Subcutaneous abdominal adipose tissue (tissue), 5 donors: Measurements from ENCODE around the gene TESK2.
"Not testable (repeated sequence)": the region's sequence is repeated elsewhere in the genome, so short reads cannot be mapped to it uniquely, and the experiment has no call there.

Experiments used
- H3K27ac ChIP-seq: one replicate; pipeline ENCODE4 v1.7.0; 2013; ENCODE audit warnings: low read depth, mild to moderate bottlenecking, inconsistent platforms, low read length, moderate library complexity
- H3K27me3 ChIP-seq, 5 donors: one replicate each; pipeline ENCODE4 v1.7.0; 2013; ENCODE audit warnings: low read length in 5 of 5, inconsistent platforms in 1 of 5; ENCODE audit not compliant: control insufficient read depth in 5 of 5, insufficient read depth in 4 of 5
- H3K36me3 ChIP-seq, 5 donors: one replicate each; pipeline ENCODE4 v1.7.0; 2013; ENCODE audit warnings: low read length in 5 of 5; ENCODE audit not compliant: control insufficient read depth in 5 of 5, insufficient read depth in 5 of 5
- H3K4me1 ChIP-seq, 5 donors: one replicate each; pipeline ENCODE4 v1.7.0; 2013; ENCODE audit warnings: low read length in 5 of 5, mild to moderate bottlenecking in 3 of 5, moderate library complexity in 1 of 5; ENCODE audit not compliant: control insufficient read depth in 5 of 5, insufficient read depth in 5 of 5
- H3K4me3 ChIP-seq, 5 donors: one replicate each; pipeline ENCODE4 v1.7.0; 2013; ENCODE audit warnings: low read length in 5 of 5, low read depth in 1 of 5
- H3K9ac ChIP-seq, 5 donors: one replicate each; pipeline ENCODE4 v1.7.0; 2013; ENCODE audit warnings: low read length in 5 of 5, mild to moderate bottlenecking in 4 of 5, moderate library complexity in 3 of 5
- H3K9me3 ChIP-seq, 5 donors: one replicate each; pipeline ENCODE4 v1.7.0; 2013; ENCODE audit warnings: low read length in 5 of 5; ENCODE audit not compliant: control insufficient read depth in 5 of 5
- donor health status: healthy.
- donor health status: healthy.
- donor health status: healthy.
- donor health status: healthy.
- donor health status: healthy.

TESK2 gene

GRCh38 chr1:45490626-45491486 is at the start of gene TESK2:
TESK2 (minus strand) TSS chr1:45491163; CDS start chr1:45457785, 33,378 bp downstream.
- H3K36me3 ChIP-seq = no peaks in the 10 kb centered on the region
- no peaks in the 10 kb centered on the region for H3K9me3 ChIP-seq
- peak within 1 kb of the TSS; percentile 78 to 94 (median 92) for H3K4me3 ChIP-seq
- H3K27ac ChIP-seq = peak within 1 kb of the TSS; percentile 57
- H3K4me1 ChIP-seq = peaks cover 2 to 26% (median 16%) of the 10 kb centered on the region in 5 donors
- peak within 1 kb of the TSS; percentile 5 to 88 (median 80) for H3K9ac ChIP-seq
- H3K27me3 ChIP-seq = no peaks in the 10 kb centered on the region

GRCh38 chr1:45536886-45537285 is 45.9 kb upstream of the TESK2 start:
- H3K4me1 ChIP-seq = no peaks in the 10 kb centered on the region
- H3K4me3 ChIP-seq = no peak overlapping the region
- no peak overlapping the region for H3K27ac ChIP-seq
- H3K9me3 ChIP-seq = no peaks in the 10 kb centered on the region
- H3K9ac ChIP-seq = no peak overlapping the region
- H3K36me3 ChIP-seq = no peaks in the 10 kb centered on the region
- no peaks in the 10 kb centered on the region for H3K27me3 ChIP-seq

GRCh38 chr1:45535988-45536766 is 45.2 kb upstream of the TESK2 start:
- Histone ChIP-seq H3K27me3 (no peaks in the 10 kb centered on the region), H3K9me3 (no peaks in the 10 kb centered on the region), H3K36me3 (no peaks in the 10 kb centered on the region), H3K9ac (no peak overlapping the region), H3K4me1 (no peaks in the 10 kb centered on the region), H3K27ac (no peak overlapping the region), H3K4me3 (no peak overlapping the region)

GRCh38 chr1:45531873-45532272 is 40.9 kb upstream of the TESK2 start:
- H3K27ac ChIP-seq = no peak overlapping the region

GRCh38 chr1:45530632-45531135 is 39.7 kb upstream of the TESK2 start:
- no peak overlapping the region for H3K27ac ChIP-seq
- H3K9me3 ChIP-seq = no peaks in the 10 kb centered on the region
- no peaks in the 10 kb centered on the region for H3K36me3 ChIP-seq
- H3K27me3 ChIP-seq = no peaks in the 10 kb centered on the region
- no peak overlapping the region for H3K9ac ChIP-seq
- H3K4me3 ChIP-seq = no peak overlapping the region
- no peaks in the 10 kb centered on the region for H3K4me1 ChIP-seq

More at GRCh38 chr1:45531873-45532272, 40.9 kb upstream of the TESK2 start:
- H3K27me3 ChIP-seq = no peaks in the 10 kb centered on the region
- H3K4me3 ChIP-seq = no peak overlapping the region
- H3K36me3 ChIP-seq = no peaks in the 10 kb centered on the region
- H3K4me1 ChIP-seq = no peaks in the 10 kb centered on the region
- no peaks in the 10 kb centered on the region for H3K9me3 ChIP-seq
- no peak overlapping the region for H3K9ac ChIP-seq

GRCh38 chr1:45526135-45526644 is 35.2 kb upstream of the TESK2 start:
- H3K4me1 ChIP-seq = peaks cover 0 to 10% (median 6%) of the 10 kb centered on the region in 5 donors
- H3K27ac ChIP-seq = no peak overlapping the region
- H3K27me3 ChIP-seq = no peaks in the 10 kb centered on the region
- no peak overlapping the region for H3K4me3 ChIP-seq
- H3K9ac ChIP-seq = no peak overlapping the region
- no peaks in the 10 kb centered on the region for H3K36me3 ChIP-seq
- H3K9me3 ChIP-seq = no peaks in the 10 kb centered on the region

- H3K36me3 ChIP-seq, H3K4me3 ChIP-seq, H3K27ac ChIP-seq, H3K9me3 ChIP-seq, H3K27me3 ChIP-seq, H3K9ac ChIP-seq: not testable (repeated sequence)
- peaks cover 0 to 30% (median 26%) of the 10 kb centered on the region in 5 donors for H3K4me1 ChIP-seq
Measured at GRCh38 chr1:45523975-45524374, 33.0 kb upstream of the TESK2 start.

GRCh38 chr1:45523516-45523915 is 32.6 kb upstream of the TESK2 start:
- not testable (repeated sequence) for H3K27me3 ChIP-seq, H3K9ac ChIP-seq, H3K27ac ChIP-seq, H3K36me3 ChIP-seq, H3K9me3 ChIP-seq, H3K4me3 ChIP-seq
- H3K4me1 ChIP-seq = peaks cover 0 to 34% (median 28%) of the 10 kb centered on the region in 5 donors

- Histone ChIP-seq H3K4me1 (peaks cover 0 to 34% (median 28%) of the 10 kb centered on the region in 5 donors), H3K36me3 (peaks cover 0 to 9% (median 4%) of the 10 kb centered on the region in 5 donors), H3K27ac (peak overlapping the region; percentile 98), H3K9me3 (no peaks in the 10 kb centered on the region), H3K27me3 (no peaks in the 10 kb centered on the region), H3K4me3 (peak overlapping the region; percentile 91 to 95 (median 93)), H3K9ac (peak overlapping the region; percentile 63 to 99 (median 95))
Measured at GRCh38 chr1:45522324-45523104, 31.6 kb upstream of the TESK2 start.
